A673 (cell line): ENCODE measurements around the gene FHDC1.

Source experiments
- CTCF ChIP-seq: fragments of 300-800, 200-600 bp; sonication (generic); conservative IDR thresholded peaks from 2 replicates; pipeline ENCODE4 v1.5.1; 2017; ENCODE audit warnings: low read depth, mild to moderate bottlenecking, antibody characterized with exemption, low read length, moderate library complexity, mixed read lengths
- EZH2 ChIP-seq: fragments of 200-600 bp; sonication (generic); IDR thresholded peaks from 2 replicates; pipeline ENCODE4 v1.6.1; 2017; ENCODE audit warnings: borderline replicate concordance, low read depth, mild to moderate bottlenecking, mixed read lengths, antibody characterized with exemption, low read length; ENCODE audit not compliant: poor library complexity, severe bottlenecking

GRCh38 chr4:152957437-152958171 lies 21.5 kb downstream of the FHDC1 start:
- no peak for TF ChIP-seq CTCF
- TF ChIP-seq EZH2 = no peak
